Activated CD8-positive, alpha-beta T cell treated with anti-CD3 and anti-CD28 coated beads for 36 hours (primary cell): Measurements from ENCODE around the gene PCDHA6. TPM values are rescaled to one million over a fixed set of nuclear protein-coding genes. Genes with fewer than 3 reads are reported as not detected.

Experiments used
- ATAC-seq: fragments of 200-7000 bp; cut with Tn5 transposase; one replicate; pipeline ENCODE4 v1.10.0; 2021; ENCODE audit warnings: mild to moderate bottlenecking, moderate library complexity
- CTCF ChIA-PET: fragments of 350-600 bp; sonication (Branson Sonifier 250); formaldehyde crosslinking; loops from one replicate; lab custom pipeline; 2021; ENCODE audit warnings: antibody characterized with exemption; lab: Charles Lee
- POLR2A ChIA-PET: fragments of 350-600 bp; sonication (Branson Sonifier 250); formaldehyde crosslinking; loops from one replicate; lab custom pipeline; 2021; ENCODE audit warnings: antibody characterized with exemption; lab: Charles Lee
- DNase-seq: peaks from one replicate; pipeline ENCODE4 v3.0.0-alpha.2; 2020
- H3K27ac Mint-ChIP-seq: one replicate; pipeline ENCODE4 v1.8.0; 2021; ENCODE audit warnings: mild to moderate bottlenecking, mixed read lengths
- H3K27me3 Mint-ChIP-seq: one replicate; pipeline ENCODE4 v1.8.0; 2021; ENCODE audit warnings: mixed read lengths
- H3K36me3 Mint-ChIP-seq: one replicate; pipeline ENCODE4 v1.8.0; 2021; ENCODE audit warnings: low read depth, mixed read lengths
- H3K4me1 Mint-ChIP-seq: one replicate; pipeline ENCODE4 v1.8.0; 2021; ENCODE audit warnings: low read depth, mixed read lengths
- H3K4me3 Mint-ChIP-seq: one replicate; pipeline ENCODE4 v1.8.0; 2021; ENCODE audit warnings: mild to moderate bottlenecking, moderate library complexity, mixed read lengths
- H3K9me3 Mint-ChIP-seq: one replicate; pipeline ENCODE4 v1.8.0; 2021; ENCODE audit warnings: mixed read lengths
- intact Hi-C: fragments of 100-400 bp; cut with micrococcal nuclease; formaldehyde crosslinking; loops from one replicate; pipeline ENCODE4 v1.10.0; 2022
- total RNA-seq, 2 experiments: library from RNA; stranded (reverse); gene quantifications; one replicate each; pipeline ENCODE4 v1.2.3, GENCODE V29; 2021
- TF ChIP-seq, protein P1 (sequence below): fragments of 200-600 bp; IDR thresholded peaks from one replicate; pipeline ENCODE4 v1.8.0; 2022; ENCODE audit warnings: antibody characterized with exemption, mild to moderate bottlenecking

PCDHA6 gene
- total RNA-seq, 2 experiments from 2014 or later = not detected

- Mint-ChIP-seq H3K4me3 (no peak overlapping the region), H3K27me3 (peaks cover 42% of the 10 kb centered on the region), H3K4me1 (no peaks in the 10 kb centered on the region), H3K36me3 (peaks cover 13% of the 10 kb centered on the region), H3K27ac (no peak overlapping the region), H3K9me3 (peaks cover 15% of the 10 kb centered on the region)
- TF ChIP-seq, protein P1, sequence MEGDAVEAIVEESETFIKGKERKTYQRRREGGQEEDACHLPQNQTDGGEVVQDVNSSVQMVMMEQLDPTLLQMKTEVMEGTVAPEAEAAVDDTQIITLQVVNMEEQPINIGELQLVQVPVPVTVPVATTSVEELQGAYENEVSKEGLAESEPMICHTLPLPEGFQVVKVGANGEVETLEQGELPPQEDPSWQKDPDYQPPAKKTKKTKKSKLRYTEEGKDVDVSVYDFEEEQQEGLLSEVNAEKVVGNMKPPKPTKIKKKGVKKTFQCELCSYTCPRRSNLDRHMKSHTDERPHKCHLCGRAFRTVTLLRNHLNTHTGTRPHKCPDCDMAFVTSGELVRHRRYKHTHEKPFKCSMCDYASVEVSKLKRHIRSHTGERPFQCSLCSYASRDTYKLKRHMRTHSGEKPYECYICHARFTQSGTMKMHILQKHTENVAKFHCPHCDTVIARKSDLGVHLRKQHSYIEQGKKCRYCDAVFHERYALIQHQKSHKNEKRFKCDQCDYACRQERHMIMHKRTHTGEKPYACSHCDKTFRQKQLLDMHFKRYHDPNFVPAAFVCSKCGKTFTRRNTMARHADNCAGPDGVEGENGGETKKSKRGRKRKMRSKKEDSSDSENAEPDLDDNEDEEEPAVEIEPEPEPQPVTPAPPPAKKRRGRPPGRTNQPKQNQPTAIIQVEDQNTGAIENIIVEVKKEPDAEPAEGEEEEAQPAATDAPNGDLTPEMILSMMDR = no peak
- CTCF ChIA-PET = no interaction called here
- POLR2A ChIA-PET = no interaction called here
- intact Hi-C loops = no loop called here
- no peak for ATAC-seq
- no peak for DNase-seq
Observed at GRCh38 chr5:140877262-140877581, 49.5 kb downstream of the PCDHA6 start.

Other genes with a start within 250 kb of the PCDHA6 start
- gene CD14, start 194.8 kb upstream of the PCDHA6 start, total RNA-seq = under 1 TPM; 0.36 to 0.41 TPM
- gene TMCO6, start 188.5 kb upstream of the PCDHA6 start, total RNA-seq = 10 to 100 TPM; 31.7 to 33.2 TPM
- gene NDUFA2, start 180.3 kb upstream of the PCDHA6 start, total RNA-seq = 10 to 100 TPM; 63.1 to 64.5 TPM
- 10 to 100 TPM; 84.3 to 84.5 TPM for gene IK, start 180.1 kb upstream of the PCDHA6 start, total RNA-seq
- gene WDR55, start 163.1 kb upstream of the PCDHA6 start, total RNA-seq = 10 to 100 TPM; 30.1 to 31.8 TPM
- 1 to 10 TPM; 2.9 to 3.2 TPM for gene DND1, start 154.4 kb upstream of the PCDHA6 start, total RNA-seq
- gene HARS1, start 136.6 kb upstream of the PCDHA6 start, total RNA-seq = 10 to 100 TPM; 84.5 to 84.9 TPM
- gene HARS2, start 136.5 kb upstream of the PCDHA6 start, total RNA-seq = 10 to 100 TPM; 26.1 TPM
- 10 to 100 TPM; 47.6 to 50.1 TPM for gene ZMAT2, start 127.5 kb upstream of the PCDHA6 start, total RNA-seq
- gene PCDHA1, start 41.8 kb upstream of the PCDHA6 start, total RNA-seq = not detected
- not detected for gene PCDHA2, start 33.1 kb upstream of the PCDHA6 start, total RNA-seq
- gene PCDHA3, start 26.9 kb upstream of the PCDHA6 start, total RNA-seq = not detected
- not detected for gene PCDHA4, start 20.9 kb upstream of the PCDHA6 start, total RNA-seq
- gene PCDHA5, start 6.3 kb upstream of the PCDHA6 start, total RNA-seq = not detected
- gene PCDHA7, start 6.3 kb downstream of the PCDHA6 start, total RNA-seq = not detected
- gene PCDHA8, start 13.2 kb downstream of the PCDHA6 start, total RNA-seq = not detected
- gene PCDHA9, start 20.4 kb downstream of the PCDHA6 start, total RNA-seq = not detected
- not detected for gene PCDHA10, start 27.9 kb downstream of the PCDHA6 start, total RNA-seq
- not detected for gene PCDHA11, start 41.0 kb downstream of the PCDHA6 start, total RNA-seq
- not detected for gene PCDHA12, start 47.3 kb downstream of the PCDHA6 start, total RNA-seq
- gene PCDHA13, start 54.2 kb downstream of the PCDHA6 start, total RNA-seq = not detected
- gene PCDHAC1, start 98.3 kb downstream of the PCDHA6 start, total RNA-seq = not detected
- not detected for gene PCDHAC2, start 138.5 kb downstream of the PCDHA6 start, total RNA-seq
- not detected for gene PCDHB1, start 223.4 kb downstream of the PCDHA6 start, total RNA-seq